ENCODE measurements around the gene RBMS2. TPM values are rescaled to one million over a fixed set of nuclear protein-coding genes. Genes with fewer than 3 reads are reported as not detected.

Gene RBMS2
- total and polyA plus RNA-seq, 10 of the 15 experiments (the other 5 are each of a cell fraction or from before 2014, with no cell fraction given) = 0.56 to 7.1 (median 2.4) TPM

- Histone ChIP-seq H4K20me1 (ENCODE audit: control insufficient read depth, insufficient read depth) (no peaks in the 10 kb centered on the region; the same call in 1 of the 2 replicates), H2AFZ (ENCODE audit: control insufficient read depth, low read depth, low read length) (no peak overlapping the region), H3K79me2 (ENCODE audit: control insufficient read depth, insufficient read depth, low read length) (no peaks in the 10 kb centered on the region), H3K4me2 (ENCODE audit: control insufficient read depth, insufficient read depth) (no peak overlapping the region), H3K9me3 (replicated peaks; ENCODE audit: control insufficient read depth, insufficient read depth, low read length) (no peaks in the 10 kb centered on the region), H3K4me3 (no peak overlapping the region), H3K9ac (ENCODE audit: control insufficient read depth, insufficient read depth, low read length) (no peak overlapping the region), H3K27ac (ENCODE audit: control insufficient read depth, insufficient read depth) (no peak overlapping the region), H3K4me1 (ENCODE audit: control insufficient read depth, insufficient read depth, low read length) (no peaks in the 10 kb centered on the region), H3K27me3 (replicated peaks in 1 of 2; ENCODE audit: control insufficient read depth in 2 of 2, insufficient read depth in 2 of 2, low read length in 1 of 2) (no peaks in the 10 kb centered on the region), H3K36me3 (ENCODE audit: control insufficient read depth in 2 of 2, insufficient read depth in 2 of 2, low read length in 1 of 2) (peaks cover 47 to 54% of the 10 kb centered on the region in 2 experiments)
- intact Hi-C loops (cut with micrococcal nuclease; ENCODE audit: unreplicated experiment) = no loop called here
- in situ Hi-C loops (cut with MboI) = no loop called here
- ChIA-PET POLR2A (no interaction called here), CTCF (interaction anchor here (1.5 to 1.6 kb wide), 2 partner anchors 32 to 90 kb away, joined by 3 to 6 read pairs; no protein-coding TSS in a partner anchor), SMC1A (ENCODE audit: uncharacterized antibody, unreplicated experiment) (no interaction called here), RAD21 (ENCODE audit: unreplicated experiment) (no interaction called here)
- FAIRE-seq (no peak), DNase-seq (ENCODE audit: low read depth, low spot score) (no peak), ATAC-seq (no peak)
- no TSS peak for BruUV-seq (replicated peaks)
- TF ChIP-seq REST (IDR thresholded peaks at IDR 0.05; ENCODE audit: low read depth, low read length) (no peak), PBX3 (IDR thresholded peaks at IDR 0.05; ENCODE audit: insufficient replicate concordance, low read depth, low read length) (no peak), ATF3 (IDR thresholded peaks at IDR 0.05; ENCODE audit: borderline replicate concordance, extremely low read depth, low read depth, low read length) (no peak), HCFC1 (IDR thresholded peaks at IDR 0.05; ENCODE audit: low read length) (no peak)
- WGBS (ENCODE audit: insufficient coverage, insufficient replicate concordance, low lambda C conversion rate, missing lambda C conversion rate) = 86% methylated on average over 1 of the region's 3 CpGs
These were observed 82.7 kb downstream of the RBMS2 start for GRCh38 chr12:56604355-56604754.
